SK-N-MC (cell line): ENCODE measurements around the gene KIFC3.

ENCODE experiments used
- DNase-seq: peaks from one replicate; pipeline ENCODE4 v3.0.0-alpha.2; 2011; ENCODE audit warnings: low read depth, low spot score
- H3K27ac ChIP-seq: fragments of 200-600 bp; sonication (generic); 2 replicates; pipeline ENCODE4 v1.5.1; 2016; ENCODE audit warnings: mixed run types
- H3K36me3 ChIP-seq: fragments of 200-600 bp; sonication (generic); 2 replicates; pipeline ENCODE4 v1.6.1; 2017; ENCODE audit warnings: antibody characterized with exemption, low read length, mixed read lengths; ENCODE audit not compliant: insufficient read depth
- H3K4me3 ChIP-seq: fragments of 200-600 bp; sonication (generic); 2 replicates; pipeline ENCODE4 v1.5.1; 2016
- H3K9ac ChIP-seq: fragments of 200-600 bp; sonication (generic); 2 replicates; pipeline ENCODE4 v1.8.0; 2017; ENCODE audit warnings: mixed run types, mixed read lengths; ENCODE audit not compliant: insufficient read length
- H3K9me3 ChIP-seq: fragments of 200-600 bp; sonication (generic); 2 replicates; pipeline ENCODE4 v1.6.1; 2017; ENCODE audit warnings: low read depth, mild to moderate bottlenecking, antibody characterized with exemption, low read length, moderate library complexity, mixed read lengths
- EZH2 ChIP-seq: fragments of 200-600 bp; sonication (generic); IDR thresholded peaks from one replicate; pipeline ENCODE4 v1.6.1; 2017; ENCODE audit warnings: antibody characterized with exemption
- FOXP2 ChIP-seq: optimal IDR thresholded peaks from 2 replicates; pipeline ENCODE3; 2011; ENCODE audit warnings: mild to moderate bottlenecking, moderate library complexity; ENCODE audit not compliant: insufficient read depth; ENCODE audit errors: extremely low read length, control extremely low read depth
- POLR2AphosphoS5 ChIP-seq: IDR thresholded peaks from 2 replicates; pipeline ENCODE4 v1.6.1; 2012; ENCODE audit warnings: mild to moderate bottlenecking, low read depth, low read length, borderline replicate concordance

Gene KIFC3

GRCh38 chr16:57725554-57725953, 76.7 kb downstream of the KIFC3 start:
- Histone ChIP-seq H3K27ac (no peak overlapping the region), H3K9ac (no peak overlapping the region), H3K36me3 (no peaks in the 10 kb centered on the region), H3K9me3 (no peaks in the 10 kb centered on the region), H3K4me3 (no peak overlapping the region)
- no peak for TF ChIP-seq POLR2AphosphoS5
- no peak for TF ChIP-seq EZH2
- TF ChIP-seq FOXP2: no peak
- DNase-seq: no peak

- DNase-seq: no peak
- Histone ChIP-seq H3K9ac (no peak overlapping the region), H3K4me3 (no peak overlapping the region), H3K27ac (no peak overlapping the region), H3K9me3 (no peaks in the 10 kb centered on the region), H3K36me3 (no peaks in the 10 kb centered on the region)
- no peak for TF ChIP-seq POLR2AphosphoS5
- no peak for TF ChIP-seq FOXP2
- TF ChIP-seq EZH2: no peak
Measured at GRCh38 chr16:57725151-57725550, 77.1 kb downstream of the KIFC3 start.

- Histone ChIP-seq H3K9me3 (no peaks in the 10 kb centered on the region), H3K9ac (no peak overlapping the region), H3K36me3 (no peaks in the 10 kb centered on the region), H3K27ac (no peak overlapping the region), H3K4me3 (no peak overlapping the region)
- DNase-seq: no peak
- TF ChIP-seq EZH2: no peak
- no peak for TF ChIP-seq POLR2AphosphoS5
- no peak for TF ChIP-seq FOXP2
Measured at GRCh38 chr16:57724531-57724930, 77.8 kb downstream of the KIFC3 start.

GRCh38 chr16:57723170-57723569, 79.1 kb downstream of the KIFC3 start:
- H3K27ac ChIP-seq: no peak overlapping the region
- no peak overlapping the region for H3K9ac ChIP-seq
- no peak for TF ChIP-seq POLR2AphosphoS5
- no peak for TF ChIP-seq FOXP2
- TF ChIP-seq EZH2: no peak
- H3K9me3 ChIP-seq: no peaks in the 10 kb centered on the region
- H3K36me3 ChIP-seq: no peaks in the 10 kb centered on the region
- H3K4me3 ChIP-seq: no peak overlapping the region
- DNase-seq: no peak

GRCh38 chr16:57722651-57723050, 79.6 kb downstream of the KIFC3 start:
- Histone ChIP-seq H3K4me3 (no peak overlapping the region), H3K36me3 (no peaks in the 10 kb centered on the region), H3K27ac (no peak overlapping the region), H3K9ac (no peak overlapping the region), H3K9me3 (no peaks in the 10 kb centered on the region)
- DNase-seq: no peak
- no peak for TF ChIP-seq POLR2AphosphoS5
- no peak for TF ChIP-seq FOXP2
- TF ChIP-seq EZH2: no peak

- Histone ChIP-seq H3K36me3 (no peaks in the 10 kb centered on the region), H3K9ac (no peak overlapping the region), H3K9me3 (no peaks in the 10 kb centered on the region), H3K27ac (no peak overlapping the region), H3K4me3 (no peak overlapping the region)
- no peak for DNase-seq
- TF ChIP-seq POLR2AphosphoS5 (no peak), EZH2 (no peak), FOXP2 (no peak)
Measured at GRCh38 chr16:57722210-57722499, 80.1 kb downstream of the KIFC3 start.

- H3K4me3 ChIP-seq: no peak overlapping the region
- no peak overlapping the region for H3K27ac ChIP-seq
- H3K36me3 ChIP-seq: no peaks in the 10 kb centered on the region
- H3K9ac ChIP-seq: no peak overlapping the region
- no peaks in the 10 kb centered on the region for H3K9me3 ChIP-seq
- TF ChIP-seq POLR2AphosphoS5 (no peak), EZH2 (no peak), FOXP2 (no peak)
- DNase-seq: no peak
Measured at GRCh38 chr16:57721356-57722209, 80.7 kb downstream of the KIFC3 start.

GRCh38 chr16:57720142-57720575, 82.1 kb downstream of the KIFC3 start:
- H3K36me3 ChIP-seq: no peaks in the 10 kb centered on the region
- H3K4me3 ChIP-seq: no peak overlapping the region
- TF ChIP-seq EZH2: no peak
- TF ChIP-seq POLR2AphosphoS5: no peak
- no peak for TF ChIP-seq FOXP2
- H3K27ac ChIP-seq: no peak overlapping the region
- DNase-seq: no peak
- H3K9ac ChIP-seq: no peak overlapping the region
- H3K9me3 ChIP-seq: no peaks in the 10 kb centered on the region

- no peaks in the 10 kb centered on the region for H3K9me3 ChIP-seq
- no peaks in the 10 kb centered on the region for H3K36me3 ChIP-seq
- H3K9ac ChIP-seq: no peak overlapping the region
- H3K27ac ChIP-seq: no peak overlapping the region
- TF ChIP-seq POLR2AphosphoS5: no peak
- no peak for TF ChIP-seq EZH2
- TF ChIP-seq FOXP2: no peak
- no peak overlapping the region for H3K4me3 ChIP-seq
- DNase-seq: no peak
Measured at GRCh38 chr16:57714047-57714446, 88.2 kb downstream of the KIFC3 start.
